Esophagus (tissue), 2 donors: ENCODE results near the gene SAMHD1. TPM values are rescaled to one million over a fixed set of nuclear protein-coding genes. Genes with fewer than 3 reads are reported as not detected.

Experiments used
- H3K27ac ChIP-seq, 2 donors: one replicate each; pipeline ENCODE4 v1.5.1; 2013; ENCODE audit warnings: low read depth in 2 of 2, mild to moderate bottlenecking in 2 of 2, inconsistent platforms in 1 of 2, low read length in 1 of 2, moderate library complexity in 1 of 2
- H3K27me3 ChIP-seq, 2 donors: one replicate each; pipeline ENCODE4 v1.6.1; 2013; ENCODE audit warnings: low read length in 2 of 2, control low read depth in 1 of 2, mild to moderate bottlenecking in 1 of 2; ENCODE audit not compliant: insufficient read depth in 2 of 2, control insufficient read depth in 1 of 2
- H3K36me3 ChIP-seq, 2 donors: one replicate each; pipeline ENCODE4 v1.6.1; 2013; ENCODE audit warnings: low read length in 1 of 2; ENCODE audit not compliant: control insufficient read depth in 2 of 2, insufficient read depth in 2 of 2
- H3K4me1 ChIP-seq, 2 donors: one replicate each; pipeline ENCODE4 v1.6.1; 2013; ENCODE audit warnings: low read length in 1 of 2; ENCODE audit not compliant: control insufficient read depth in 2 of 2, insufficient read depth in 2 of 2
- H3K4me3 ChIP-seq, 2 donors: one replicate each; pipeline ENCODE4 v1.5.1; 2013; ENCODE audit warnings: low read length in 2 of 2, mild to moderate bottlenecking in 2 of 2, low read depth in 1 of 2, moderate library complexity in 1 of 2
- H3K9me3 ChIP-seq, 2 donors: one replicate each; pipeline ENCODE4 v1.6.1; 2013; ENCODE audit warnings: mild to moderate bottlenecking in 2 of 2, low read depth in 1 of 2, low read length in 1 of 2, moderate library complexity in 1 of 2; ENCODE audit not compliant: control insufficient read depth in 2 of 2, insufficient read depth in 1 of 2
- WGBS, 2 donors: extraction: QIAGEN DNeasy Blood & Tissue Kit; methylation state at CpG; one replicate each; pipeline ENCODE4 v1.1.7; 2013; 5-methylcytosine and 5-hydroxymethylcytosine counted together
- polyA plus RNA-seq, 2 donors: library from polyadenylated mRNA; stranded (reverse); fragments of 200-250 nt; gene quantifications; one replicate each; pipeline ENCODE4 v1.2.3, GENCODE V29; 2013
- donor health status: healthy with polysubstance abuse.
- donor health status: Bipolar disorder and iron deficiency.

Gene SAMHD1
- polyA plus RNA-seq, 2 donors = 25.2 to 29.2 TPM

DNA sequence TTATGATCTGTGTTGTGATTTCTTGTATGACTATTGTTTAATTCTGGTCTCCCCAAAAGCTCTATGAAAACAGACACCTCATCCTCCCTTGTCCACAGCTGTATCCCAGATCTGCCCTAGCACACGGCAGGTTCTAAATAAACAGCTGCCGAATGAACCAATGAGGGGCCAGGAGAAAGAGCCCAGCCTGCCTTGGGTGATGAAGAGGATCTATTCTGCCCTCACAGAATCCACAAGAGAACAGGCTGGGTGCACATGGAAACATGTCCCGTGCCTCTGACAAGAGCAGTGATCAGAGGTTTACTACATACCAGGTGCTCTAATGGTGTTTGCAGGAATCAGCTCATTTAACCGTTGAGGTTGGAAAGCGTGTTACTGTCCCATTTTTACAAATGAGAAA, 91.2 kb downstream of the SAMHD1 start:
- H3K27me3 ChIP-seq = no peaks in the 10 kb centered on the region
- peaks cover 0 to 13% of the 10 kb centered on the region in 2 donors for H3K36me3 ChIP-seq
- H3K9me3 ChIP-seq = no peaks in the 10 kb centered on the region
- H3K27ac ChIP-seq = peak overlapping the region in 1 of 2 donors; percentile 95
- WGBS, 2 donors = 59 to 63% methylated on average over 5 of the region's 5 CpGs
- H3K4me1 ChIP-seq = peaks cover 6 to 32% of the 10 kb centered on the region in 2 donors
- H3K4me3 ChIP-seq = no peak overlapping the region

- Histone ChIP-seq H3K9me3 (no peaks in the 10 kb centered on the region), H3K27me3 (no peaks in the 10 kb centered on the region), H3K36me3 (peaks cover 0 to 13% of the 10 kb centered on the region in 2 donors), H3K27ac (peak overlapping the region in 1 of 2 donors; percentile 39), H3K4me1 (peaks cover 6 to 37% of the 10 kb centered on the region in 2 donors), H3K4me3 (no peak overlapping the region)
- 62 to 63% methylated on average over 6 of the region's 6 CpGs for WGBS, 2 donors
Measured at GRCh38 chr20:36859700-36860330, 91.7 kb downstream of the SAMHD1 start.

- Histone ChIP-seq H3K4me1 (peaks cover 5 to 40% of the 10 kb centered on the region in 2 donors), H3K27ac (peak overlapping the region in 1 of 2 donors; percentile 6), H3K27me3 (no peaks in the 10 kb centered on the region), H3K36me3 (peaks cover 0 to 13% of the 10 kb centered on the region in 2 donors), H3K9me3 (no peaks in the 10 kb centered on the region), H3K4me3 (no peak overlapping the region)
- 69 to 73% methylated on average over 4 of the region's 4 CpGs for WGBS, 2 donors
Measured at GRCh38 chr20:36859282-36859555, 92.3 kb downstream of the SAMHD1 start.

DNA sequence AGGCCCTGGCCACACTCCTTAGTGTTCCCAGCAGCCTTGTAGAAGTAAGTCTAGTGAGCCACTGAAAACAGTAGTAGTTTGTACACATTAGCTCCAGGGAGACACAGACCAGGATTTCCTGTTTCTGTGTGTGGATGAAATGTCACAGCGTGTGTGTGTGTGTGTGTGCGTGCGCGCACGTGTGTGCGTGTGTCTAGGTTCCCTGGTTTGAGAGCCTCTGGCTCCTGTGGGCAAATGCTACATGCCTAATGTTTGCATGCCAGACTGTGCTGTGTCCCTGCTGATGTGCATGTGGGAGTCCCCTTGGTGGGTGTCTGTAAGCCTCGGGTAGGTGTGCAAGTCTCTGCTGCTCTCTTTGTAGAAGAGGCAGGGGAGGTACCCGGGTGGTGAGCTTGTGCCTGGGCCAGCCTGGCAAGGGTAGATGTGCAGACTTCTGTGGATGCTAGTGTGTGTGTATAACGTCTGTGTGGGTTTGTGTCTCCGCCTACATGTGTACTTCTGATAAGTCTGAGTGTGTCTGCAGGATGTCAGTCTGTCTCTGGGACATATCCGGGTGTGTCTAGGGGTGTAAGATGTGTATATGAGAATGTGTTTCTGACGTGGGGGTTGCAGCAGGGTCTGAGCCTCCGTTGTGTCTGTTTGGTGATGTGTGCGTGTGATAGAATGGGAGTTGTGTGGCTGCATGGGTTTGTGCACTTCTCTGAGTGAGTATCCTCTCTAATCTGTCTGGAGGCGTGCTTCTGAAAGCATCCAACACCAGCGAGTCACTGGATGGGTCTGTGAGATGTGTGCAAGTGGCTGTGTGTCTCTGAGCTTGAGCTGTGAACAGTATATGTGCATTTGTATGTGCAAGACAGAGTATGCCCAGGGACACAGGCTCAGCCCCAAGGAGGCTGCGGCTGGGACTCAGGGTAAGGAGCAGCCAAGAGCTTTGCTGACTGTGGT, 94.5 kb downstream of the SAMHD1 start:
- WGBS, 2 donors = 46 to 61% methylated on average over 17 of the region's 17 CpGs
- Histone ChIP-seq H3K4me3 (no peak overlapping the region), H3K27ac (peak overlapping the region; percentile 43 to 72), H3K27me3 (no peaks in the 10 kb centered on the region), H3K4me1 (peaks cover 11 to 39% of the 10 kb centered on the region in 2 donors), H3K36me3 (peaks cover 0 to 18% of the 10 kb centered on the region in 2 donors), H3K9me3 (no peaks in the 10 kb centered on the region)

DNA sequence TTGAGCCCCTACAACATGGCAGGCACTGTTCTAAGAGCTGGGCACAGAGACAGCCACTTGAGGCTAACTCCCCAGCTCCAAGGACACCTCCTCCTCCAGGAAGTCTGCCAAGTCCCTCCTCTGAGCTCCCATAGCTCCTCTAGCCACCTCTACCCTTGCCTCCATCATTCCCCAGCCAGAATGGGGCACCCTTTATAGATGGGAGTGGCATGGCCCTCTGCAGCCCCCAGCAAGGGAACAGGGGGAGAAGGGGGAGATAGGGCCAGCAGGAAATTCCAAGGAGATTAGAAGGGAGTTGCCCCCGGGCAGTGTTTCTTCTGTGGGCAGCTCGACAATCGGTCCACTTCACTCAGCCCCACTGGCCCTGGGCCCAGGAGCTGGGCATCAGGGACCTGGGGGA, 95.3 kb downstream of the SAMHD1 start:
- H3K27ac ChIP-seq = peak overlapping the region; percentile 43 to 72
- H3K9me3 ChIP-seq = no peaks in the 10 kb centered on the region
- no peaks in the 10 kb centered on the region for H3K27me3 ChIP-seq
- WGBS, 2 donors = 30 to 46% methylated on average over 3 of the region's 3 CpGs
- peaks cover 0 to 18% of the 10 kb centered on the region in 2 donors for H3K36me3 ChIP-seq
- H3K4me1 ChIP-seq = peaks cover 11 to 32% of the 10 kb centered on the region in 2 donors
- H3K4me3 ChIP-seq = no peak overlapping the region

DNA sequence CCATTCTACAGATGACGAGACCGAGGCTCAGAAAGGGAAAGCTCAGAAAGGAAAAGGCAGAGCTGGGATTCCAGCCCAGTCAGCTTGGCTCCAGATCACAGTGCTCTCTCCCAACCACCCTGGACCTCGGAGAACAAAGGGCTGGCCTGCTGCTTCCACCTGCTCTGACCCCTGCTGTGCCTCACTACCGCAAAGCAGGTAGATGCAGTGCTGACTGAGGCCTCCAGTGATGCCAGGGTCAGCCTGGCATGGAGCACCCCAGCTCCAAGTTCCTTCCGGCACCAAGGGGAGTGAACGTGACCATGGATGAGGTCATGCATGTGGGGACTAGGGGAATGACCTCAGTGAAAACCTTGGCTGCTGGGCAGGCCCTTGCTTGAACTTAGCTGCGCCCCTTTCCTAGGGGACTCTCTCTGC, 96.3 kb downstream of the SAMHD1 start:
- peaks cover 11 to 26% of the 10 kb centered on the region in 2 donors for H3K4me1 ChIP-seq
- WGBS, 2 donors = 59 to 65% methylated on average over 6 to 7 of the region's 7 CpGs
- peaks cover 0 to 12% of the 10 kb centered on the region in 2 donors for H3K36me3 ChIP-seq
- H3K27ac ChIP-seq = peak overlapping the region in 1 of 2 donors; percentile 72
- no peak overlapping the region for H3K4me3 ChIP-seq
- no peaks in the 10 kb centered on the region for H3K9me3 ChIP-seq
- H3K27me3 ChIP-seq = no peaks in the 10 kb centered on the region

DNA sequence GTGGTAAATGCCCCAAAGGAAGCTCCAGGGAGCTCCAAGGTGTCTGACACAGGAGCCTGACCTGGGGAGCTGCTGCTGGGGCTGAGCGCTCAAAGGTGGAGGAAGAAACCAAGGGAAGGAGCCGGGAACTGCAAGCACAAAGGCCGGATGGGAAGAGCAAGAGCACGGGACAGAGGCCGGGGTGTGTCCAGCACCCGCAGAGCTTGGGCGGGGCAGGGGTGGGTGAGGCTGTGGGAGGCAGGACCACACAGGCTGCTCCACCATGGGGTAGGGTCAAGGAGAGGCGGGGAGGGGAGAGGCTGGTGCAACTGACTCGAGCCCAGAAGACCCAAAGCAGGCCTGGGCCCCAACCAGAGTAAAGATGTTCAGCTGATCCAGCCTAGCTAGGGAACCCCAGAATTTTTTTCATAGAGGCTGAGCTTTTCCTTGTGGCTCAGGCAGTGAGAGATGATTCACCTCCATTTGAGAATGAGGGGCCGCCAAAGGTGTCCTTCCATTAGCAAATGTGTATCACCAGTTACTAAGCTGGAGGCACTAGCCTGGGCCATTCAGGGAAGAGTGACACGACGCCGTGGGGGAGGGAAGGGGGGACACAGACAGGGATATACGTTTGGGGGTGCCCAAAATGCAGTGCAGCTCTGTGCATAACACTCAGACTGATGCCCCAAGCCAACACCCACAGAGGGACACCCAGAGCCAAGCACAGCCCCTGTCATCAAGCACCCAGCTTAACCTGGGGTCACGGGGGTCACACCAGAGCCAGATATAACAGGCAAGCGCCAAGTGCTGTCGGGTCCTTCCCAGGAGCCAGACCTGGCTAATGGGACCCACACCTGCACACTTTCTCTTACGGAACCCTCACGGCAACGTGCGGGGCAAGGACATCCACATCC, 96.9 kb downstream of the SAMHD1 start:
- Histone ChIP-seq H3K9me3 (no peaks in the 10 kb centered on the region), H3K27ac (peak overlapping the region; percentile 43 to 50), H3K36me3 (peaks cover 0 to 12% of the 10 kb centered on the region in 2 donors), H3K4me3 (no peak overlapping the region), H3K27me3 (no peaks in the 10 kb centered on the region), H3K4me1 (peaks cover 8 to 26% of the 10 kb centered on the region in 2 donors)
- 55 to 60% methylated on average over 21 of the region's 21 CpGs for WGBS, 2 donors

DNA sequence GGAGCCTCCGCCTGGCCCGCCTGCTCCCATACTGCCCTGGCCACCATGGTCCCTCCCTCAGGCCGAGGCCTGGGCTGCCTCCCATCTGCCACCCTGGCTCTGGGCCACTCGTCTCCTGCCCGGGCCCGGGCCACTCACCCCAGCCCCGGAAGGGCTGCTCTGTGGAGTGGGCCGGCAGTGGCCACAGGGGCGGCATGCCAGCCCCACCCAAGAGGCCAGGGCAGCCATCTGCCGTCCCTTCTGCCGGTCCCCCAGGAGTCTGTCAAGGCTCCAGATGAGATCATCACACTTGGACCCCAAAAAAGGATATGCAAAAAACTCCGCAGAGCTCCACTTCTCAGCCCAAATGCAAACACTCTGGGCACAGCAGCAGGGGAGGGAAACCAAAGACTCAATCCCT, 99.3 kb downstream of the SAMHD1 start:
- peak overlapping the region; percentile 71 to 72 for H3K27ac ChIP-seq
- H3K36me3 ChIP-seq = peaks cover 0 to 9% of the 10 kb centered on the region in 2 donors
- no peak overlapping the region for H3K4me3 ChIP-seq
- no peaks in the 10 kb centered on the region for H3K27me3 ChIP-seq
- no peaks in the 10 kb centered on the region for H3K9me3 ChIP-seq
- WGBS, 2 donors = 55 to 58% methylated on average over 12 of the region's 12 CpGs
- peaks cover 10 to 32% of the 10 kb centered on the region in 2 donors for H3K4me1 ChIP-seq

GRCh38 chr20:36851490-36851889, 100.0 kb downstream of the SAMHD1 start:
- peaks cover 11 to 30% of the 10 kb centered on the region in 2 donors for H3K4me1 ChIP-seq
- peak overlapping the region; percentile 46 to 71 for H3K27ac ChIP-seq
- 75 to 76% methylated on average over 2 of the region's 2 CpGs for WGBS, 2 donors
- H3K9me3 ChIP-seq = no peaks in the 10 kb centered on the region
- H3K4me3 ChIP-seq = no peak overlapping the region
- no peaks in the 10 kb centered on the region for H3K27me3 ChIP-seq
- peaks cover 0 to 5% of the 10 kb centered on the region in 2 donors for H3K36me3 ChIP-seq
